ENCODE data around the gene PRF1.

PRF1 gene

DNA sequence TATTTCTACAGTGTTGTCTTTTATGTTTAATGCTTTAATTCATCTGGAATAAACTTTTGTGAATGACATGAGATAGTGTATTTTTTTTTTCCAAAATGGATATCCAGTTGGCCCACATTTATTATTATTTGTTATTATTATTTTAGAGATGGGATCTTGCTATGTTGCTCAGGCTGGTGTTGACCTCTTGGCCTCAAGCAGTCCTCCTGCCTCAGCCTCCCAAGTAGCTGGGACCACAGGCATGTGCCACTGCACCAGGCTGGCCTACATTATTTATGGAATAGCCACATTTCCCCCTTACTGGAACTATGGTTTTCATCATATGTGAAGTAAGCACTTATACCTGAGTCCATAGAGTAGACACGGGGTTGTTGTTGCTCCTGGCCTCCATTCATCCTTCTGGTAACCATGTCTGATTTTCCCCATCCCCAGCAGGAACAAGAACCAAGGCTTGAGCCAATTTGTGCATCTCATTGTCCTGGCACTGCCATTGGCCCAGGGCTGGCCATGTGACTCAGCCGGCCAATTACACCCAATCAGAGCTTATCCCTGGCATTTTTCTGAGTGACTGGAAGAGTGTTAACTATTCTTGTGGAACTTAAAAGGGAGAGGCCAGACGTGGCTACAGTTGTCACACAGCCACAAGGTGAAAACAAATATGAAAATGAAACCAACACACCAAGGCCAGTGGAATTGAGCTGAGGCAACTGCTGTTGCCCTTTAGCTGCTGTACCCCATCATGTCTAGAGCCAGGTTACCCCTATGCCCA lies 23.1 kb downstream of the PRF1 start:
- Histone ChIP-seq H3K23ac (ENCODE audit: low read length) (no peak overlapping the region), H3K36me3 (ENCODE audit: control insufficient read depth in 1 of 2, insufficient read depth in 2 of 2, low read length in 2 of 2) (no peaks in the 10 kb centered on the region), H3K4me3 (ENCODE audit: low read depth, low read length) (no peak overlapping the region), H2BK5ac (ENCODE audit: low read depth, low read length, poor library complexity) (no peak overlapping the region), H4K12ac (ENCODE audit: low read depth, low read length) (no peak overlapping the region), H3K18ac (ENCODE audit: low read length) (no peak overlapping the region), H2BK12ac (ENCODE audit: low read length) (no peak overlapping the region), H4K8ac (ENCODE audit: low read depth, low read length) (no peak overlapping the region), H2AFZ (ENCODE audit: insufficient read depth, low read length, poor library complexity) (no peak overlapping the region), H3K9me3 (ENCODE audit: insufficient read depth, low read depth, low read length) (peaks cover 2% of the 10 kb centered on the region), H3K9ac (ENCODE audit: low read length) (peak overlapping the region; percentile 73), H3K79me1 (ENCODE audit: low read length) (no peaks in the 10 kb centered on the region), H3K27me3 (ENCODE audit: insufficient read depth, low read length) (no peaks in the 10 kb centered on the region), H2AK5ac (ENCODE audit: low read length) (no peak overlapping the region), H3K27ac (ENCODE audit: low read depth, low read length) (no peak overlapping the region), H3K79me2 (ENCODE audit: control insufficient read depth, insufficient read depth, low read length, poor library complexity) (no peaks in the 10 kb centered on the region), H3K14ac (ENCODE audit: low read length) (no peak overlapping the region), H3K4me1 (ENCODE audit: control insufficient read depth in 1 of 2, insufficient read depth in 2 of 2, low read length in 2 of 2) (peaks cover 5 to 6% of the 10 kb centered on the region in 2 experiments), H3K4ac (ENCODE audit: low read depth, low read length) (no peak overlapping the region), H3K4me2 (ENCODE audit: low read length) (no peak overlapping the region), H4K91ac (ENCODE audit: low read depth, low read length) (no peak overlapping the region), H2BK120ac (ENCODE audit: insufficient read depth, low read length, poor library complexity) (no peak overlapping the region)
- no CpG with 5 or more reads among the region's 3 CpGs for WGBS (ENCODE audit: extremely low coverage, insufficient coverage, insufficient read length)
- DNase-seq: no peak

DNA sequence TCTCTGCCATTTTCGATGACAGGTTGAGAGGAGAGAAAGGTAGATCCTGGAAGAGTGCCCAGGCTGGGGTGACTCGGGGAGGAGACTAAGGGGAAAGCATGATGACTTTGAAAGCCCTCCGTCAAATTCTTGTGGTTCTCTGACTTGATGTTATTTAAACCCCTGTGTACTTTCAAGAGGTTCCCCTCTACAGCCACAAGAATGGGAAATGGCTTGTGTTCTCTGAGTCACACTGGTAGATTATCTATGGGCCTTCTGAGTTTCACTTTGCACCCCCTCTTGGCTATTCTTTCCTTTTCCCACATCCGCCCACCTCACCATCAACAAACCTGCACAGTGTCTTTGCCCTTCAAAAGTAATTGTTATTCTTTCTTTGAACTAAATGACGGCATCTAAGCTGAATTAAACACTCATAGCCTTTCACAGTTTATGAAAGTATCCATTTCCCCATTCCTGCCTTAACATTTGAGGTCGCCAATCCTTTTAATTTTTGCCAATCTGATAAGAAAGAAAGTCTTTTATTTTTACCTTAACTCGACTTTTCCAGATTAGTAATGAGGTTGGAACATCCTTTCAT lies 24.1 kb downstream of the PRF1 start:
- H3K9ac ChIP-seq (ENCODE audit: low read length): no peak overlapping the region
- WGBS (ENCODE audit: extremely low coverage, insufficient coverage, insufficient read length): no CpG with 5 or more reads among the region's 7 CpGs
- no peak overlapping the region for H3K23ac ChIP-seq (ENCODE audit: low read length)
- no peak overlapping the region for H3K4me3 ChIP-seq (ENCODE audit: low read depth, low read length)
- no peaks in the 10 kb centered on the region for H3K36me3 ChIP-seq (ENCODE audit: control insufficient read depth in 1 of 2, insufficient read depth in 2 of 2, low read length in 2 of 2)
- H4K12ac ChIP-seq (ENCODE audit: low read depth, low read length): no peak overlapping the region
- H4K91ac ChIP-seq (ENCODE audit: low read depth, low read length): no peak overlapping the region
- H3K27me3 ChIP-seq (ENCODE audit: insufficient read depth, low read length): no peaks in the 10 kb centered on the region
- peaks cover 3 to 4% of the 10 kb centered on the region in 2 experiments for H3K4me1 ChIP-seq (ENCODE audit: control insufficient read depth in 1 of 2, insufficient read depth in 2 of 2, low read length in 2 of 2)
- H3K4me2 ChIP-seq (ENCODE audit: low read length): no peak overlapping the region
- H3K14ac ChIP-seq (ENCODE audit: low read length): no peak overlapping the region
- H2BK120ac ChIP-seq (ENCODE audit: insufficient read depth, low read length, poor library complexity): no peak overlapping the region
- no peak overlapping the region for H2BK5ac ChIP-seq (ENCODE audit: low read depth, low read length, poor library complexity)
- DNase-seq: no peak
- no peak overlapping the region for H3K27ac ChIP-seq (ENCODE audit: low read depth, low read length)
- H2BK12ac ChIP-seq (ENCODE audit: low read length): no peak overlapping the region
- H4K8ac ChIP-seq (ENCODE audit: low read depth, low read length): no peak overlapping the region
- no peaks in the 10 kb centered on the region for H3K79me2 ChIP-seq (ENCODE audit: control insufficient read depth, insufficient read depth, low read length, poor library complexity)
- no peak overlapping the region for H3K18ac ChIP-seq (ENCODE audit: low read length)
- H3K4ac ChIP-seq (ENCODE audit: low read depth, low read length): no peak overlapping the region
- no peaks in the 10 kb centered on the region for H3K79me1 ChIP-seq (ENCODE audit: low read length)
- no peak overlapping the region for H2AFZ ChIP-seq (ENCODE audit: insufficient read depth, low read length, poor library complexity)
- H3K9me3 ChIP-seq (ENCODE audit: insufficient read depth, low read depth, low read length): peaks cover 2% of the 10 kb centered on the region
- H2AK5ac ChIP-seq (ENCODE audit: low read length): no peak overlapping the region

DNA sequence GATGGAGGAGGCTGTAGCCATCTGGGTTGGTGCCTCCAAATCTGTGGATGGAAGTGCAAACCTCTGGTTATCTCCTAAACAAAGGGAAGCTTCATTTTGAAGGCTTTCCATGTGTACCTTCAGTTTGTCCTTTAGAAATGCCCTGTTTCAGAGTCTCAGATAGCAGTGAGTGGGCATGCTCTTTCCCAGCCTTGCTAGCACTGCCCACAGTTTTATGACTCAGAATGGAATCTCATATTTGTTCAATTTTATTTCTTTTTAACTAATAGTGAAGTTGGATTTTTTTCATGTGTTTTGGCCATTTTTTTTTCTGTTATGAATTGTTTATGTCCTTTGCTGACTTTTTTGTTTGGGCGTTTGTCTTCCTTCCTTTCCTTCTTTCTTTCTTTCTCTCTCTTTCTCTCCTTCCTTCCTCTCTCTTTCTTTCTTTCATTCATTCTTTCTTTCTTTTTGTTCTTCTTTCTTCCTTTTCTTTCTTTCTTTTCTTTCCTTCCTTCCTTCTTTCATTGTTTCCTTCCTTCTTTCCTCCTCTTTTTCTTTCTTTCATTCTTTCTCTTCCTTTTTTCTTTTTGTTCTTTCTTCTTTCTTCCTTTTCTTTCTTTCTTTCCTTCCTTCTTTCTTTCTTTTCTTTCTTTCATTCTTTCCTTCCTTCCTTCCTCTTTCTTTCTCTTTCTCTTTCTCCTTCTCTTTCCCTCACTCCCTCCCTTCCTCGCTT lies 25.6 kb downstream of the PRF1 start:
- no peaks in the 10 kb centered on the region for H3K36me3 ChIP-seq (ENCODE audit: control insufficient read depth in 1 of 2, insufficient read depth in 2 of 2, low read length in 2 of 2)
- no peak overlapping the region for H4K12ac ChIP-seq (ENCODE audit: low read depth, low read length)
- no peaks in the 10 kb centered on the region for H3K79me1 ChIP-seq (ENCODE audit: low read length)
- no peak overlapping the region for H3K14ac ChIP-seq (ENCODE audit: low read length)
- no peak overlapping the region for H3K4me3 ChIP-seq (ENCODE audit: low read depth, low read length)
- no peak overlapping the region for H2AFZ ChIP-seq (ENCODE audit: insufficient read depth, low read length, poor library complexity)
- no peak overlapping the region for H3K4me2 ChIP-seq (ENCODE audit: low read length)
- no peak overlapping the region for H2BK120ac ChIP-seq (ENCODE audit: insufficient read depth, low read length, poor library complexity)
- no peak overlapping the region for H3K27ac ChIP-seq (ENCODE audit: low read depth, low read length)
- H3K9ac ChIP-seq (ENCODE audit: low read length): no peak overlapping the region
- no peak overlapping the region for H3K18ac ChIP-seq (ENCODE audit: low read length)
- H3K4me1 ChIP-seq (ENCODE audit: control insufficient read depth in 1 of 2, insufficient read depth in 2 of 2, low read length in 2 of 2): no peaks in the 10 kb centered on the region
- H4K8ac ChIP-seq (ENCODE audit: low read depth, low read length): no peak overlapping the region
- H2AK5ac ChIP-seq (ENCODE audit: low read length): no peak overlapping the region
- H4K91ac ChIP-seq (ENCODE audit: low read depth, low read length): no peak overlapping the region
- H2BK12ac ChIP-seq (ENCODE audit: low read length): no peak overlapping the region
- H3K27me3 ChIP-seq (ENCODE audit: insufficient read depth, low read length): no peaks in the 10 kb centered on the region
- H3K4ac ChIP-seq (ENCODE audit: low read depth, low read length): no peak overlapping the region
- no CpG with 5 or more reads among the region's 2 CpGs for WGBS (ENCODE audit: extremely low coverage, insufficient coverage, insufficient read length)
- DNase-seq: no peak
- no peaks in the 10 kb centered on the region for H3K79me2 ChIP-seq (ENCODE audit: control insufficient read depth, insufficient read depth, low read length, poor library complexity)
- peaks cover 1% of the 10 kb centered on the region for H3K9me3 ChIP-seq (ENCODE audit: insufficient read depth, low read depth, low read length)
- H3K23ac ChIP-seq (ENCODE audit: low read length): no peak overlapping the region
- H2BK5ac ChIP-seq (ENCODE audit: low read depth, low read length, poor library complexity): no peak overlapping the region

DNA sequence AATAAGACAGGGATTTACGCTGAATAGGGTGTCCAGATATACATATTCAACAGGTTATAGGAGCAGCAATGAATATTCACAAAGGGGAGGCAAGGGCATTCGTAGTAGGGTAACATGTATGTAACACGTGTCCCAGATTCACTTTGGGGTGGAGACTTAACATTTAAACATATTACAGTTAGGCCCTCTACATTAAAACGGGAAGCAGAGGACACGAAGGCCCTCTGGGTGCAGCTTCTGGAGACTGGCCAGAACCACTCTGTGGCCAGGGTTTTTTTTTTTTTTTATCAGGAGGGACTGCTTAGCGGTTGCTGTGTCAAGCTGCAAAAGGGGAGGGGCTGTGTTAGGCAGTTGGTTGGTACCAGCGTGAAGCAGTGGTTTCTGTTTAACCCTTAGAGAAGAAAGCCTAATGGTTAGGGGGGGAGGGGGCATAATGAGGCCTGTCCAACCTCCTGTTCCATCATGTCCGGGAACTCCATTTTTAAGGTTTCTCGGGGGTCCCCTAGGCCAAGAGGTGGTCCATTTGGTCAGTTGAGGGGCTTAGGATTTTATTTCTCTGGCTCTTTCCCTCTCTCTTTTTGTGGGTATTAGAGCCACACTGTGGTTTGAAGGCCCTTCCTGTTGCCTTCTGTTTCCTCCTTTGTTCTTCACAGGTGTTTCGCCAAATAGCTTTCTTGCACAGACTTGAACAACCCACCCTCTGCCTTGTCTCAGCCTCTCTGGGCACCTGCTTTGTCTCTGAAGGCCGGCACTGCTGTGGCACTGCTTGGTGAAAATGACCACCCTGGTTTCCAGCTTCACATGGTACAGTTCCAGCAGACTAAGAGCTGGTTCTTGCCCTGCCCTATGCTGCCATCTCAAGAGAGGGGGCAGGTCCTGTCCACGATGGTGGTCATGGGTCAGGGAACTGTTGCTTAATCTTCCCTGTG lies 26.4 kb downstream of the PRF1 start:
- H3K4me1 ChIP-seq (ENCODE audit: control insufficient read depth in 1 of 2, insufficient read depth in 2 of 2, low read length in 2 of 2): no peaks in the 10 kb centered on the region
- no peak overlapping the region for H2BK120ac ChIP-seq (ENCODE audit: insufficient read depth, low read length, poor library complexity)
- no CpG with 5 or more reads among the region's 12 CpGs for WGBS (ENCODE audit: extremely low coverage, insufficient coverage, insufficient read length)
- no peak overlapping the region for H3K4me2 ChIP-seq (ENCODE audit: low read length)
- peak in 1 of 2 donors; percentile 18 for DNase-seq
- H4K8ac ChIP-seq (ENCODE audit: low read depth, low read length): no peak overlapping the region
- no peak overlapping the region for H4K91ac ChIP-seq (ENCODE audit: low read depth, low read length)
- H3K79me1 ChIP-seq (ENCODE audit: low read length): no peaks in the 10 kb centered on the region
- H3K14ac ChIP-seq (ENCODE audit: low read length): no peak overlapping the region
- H3K18ac ChIP-seq (ENCODE audit: low read length): no peak overlapping the region
- H3K27ac ChIP-seq (ENCODE audit: low read depth, low read length): no peak overlapping the region
- no peak overlapping the region for H3K4ac ChIP-seq (ENCODE audit: low read depth, low read length)
- no peak overlapping the region for H2BK5ac ChIP-seq (ENCODE audit: low read depth, low read length, poor library complexity)
- no peak overlapping the region for H3K4me3 ChIP-seq (ENCODE audit: low read depth, low read length)
- no peak overlapping the region for H2AFZ ChIP-seq (ENCODE audit: insufficient read depth, low read length, poor library complexity)
- H3K36me3 ChIP-seq (ENCODE audit: control insufficient read depth in 1 of 2, insufficient read depth in 2 of 2, low read length in 2 of 2): no peaks in the 10 kb centered on the region
- H2AK5ac ChIP-seq (ENCODE audit: low read length): no peak overlapping the region
- no peaks in the 10 kb centered on the region for H3K79me2 ChIP-seq (ENCODE audit: control insufficient read depth, insufficient read depth, low read length, poor library complexity)
- no peak overlapping the region for H2BK12ac ChIP-seq (ENCODE audit: low read length)
- H3K9ac ChIP-seq (ENCODE audit: low read length): no peak overlapping the region
- H4K12ac ChIP-seq (ENCODE audit: low read depth, low read length): no peak overlapping the region
- no peak overlapping the region for H3K23ac ChIP-seq (ENCODE audit: low read length)
- peaks cover 1% of the 10 kb centered on the region for H3K9me3 ChIP-seq (ENCODE audit: insufficient read depth, low read depth, low read length)
- H3K27me3 ChIP-seq (ENCODE audit: insufficient read depth, low read length): no peaks in the 10 kb centered on the region
